ENCODE measurements around the gene OR6X1.
"Not testable (repeated sequence)": the region's sequence is repeated elsewhere in the genome, so short reads cannot be mapped to it uniquely, and the experiment has no call there.

The OR6X1 gene

DNA sequence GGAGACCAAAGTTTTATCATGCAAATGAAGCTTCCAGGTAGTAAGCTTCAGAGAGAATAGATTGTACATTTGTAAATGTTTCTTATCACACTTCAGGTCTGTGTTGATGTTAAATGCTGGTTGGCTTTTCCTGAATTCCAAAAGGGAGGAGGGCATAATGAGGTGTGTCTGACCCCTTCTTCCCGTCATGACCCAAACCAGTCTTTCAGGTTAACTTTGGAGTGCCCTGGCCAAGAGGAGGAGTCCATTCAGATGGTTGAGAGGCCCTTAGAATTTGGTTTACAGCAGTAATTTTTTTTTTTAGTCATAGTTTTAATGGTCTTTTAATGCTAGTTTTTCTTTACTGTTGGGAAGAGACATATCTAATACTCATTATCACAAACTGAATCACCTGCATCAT lies 2.5 kb downstream of the OR6X1 start:
- no peak for DNase-seq

DNA sequence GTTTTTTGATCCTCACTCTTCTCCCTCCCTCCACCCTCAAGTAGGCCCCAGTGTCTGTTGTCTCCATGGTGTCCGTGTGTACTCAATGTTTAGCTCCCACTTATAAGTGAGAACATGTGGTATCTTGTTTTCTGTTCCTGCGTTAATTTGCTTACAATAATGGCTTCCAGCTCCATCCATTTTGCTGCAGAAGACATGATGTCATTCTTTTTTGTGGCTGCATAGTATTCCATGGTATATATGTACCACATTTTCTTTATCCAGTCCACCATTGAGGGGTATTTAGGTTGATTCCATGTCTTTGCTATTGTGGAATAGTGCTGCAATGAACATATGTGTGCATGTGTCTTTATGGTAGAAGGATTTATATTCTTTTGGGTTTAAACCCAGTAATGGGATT lies 6.0 kb downstream of the OR6X1 start:
- not testable (repeated sequence) for DNase-seq

DNA sequence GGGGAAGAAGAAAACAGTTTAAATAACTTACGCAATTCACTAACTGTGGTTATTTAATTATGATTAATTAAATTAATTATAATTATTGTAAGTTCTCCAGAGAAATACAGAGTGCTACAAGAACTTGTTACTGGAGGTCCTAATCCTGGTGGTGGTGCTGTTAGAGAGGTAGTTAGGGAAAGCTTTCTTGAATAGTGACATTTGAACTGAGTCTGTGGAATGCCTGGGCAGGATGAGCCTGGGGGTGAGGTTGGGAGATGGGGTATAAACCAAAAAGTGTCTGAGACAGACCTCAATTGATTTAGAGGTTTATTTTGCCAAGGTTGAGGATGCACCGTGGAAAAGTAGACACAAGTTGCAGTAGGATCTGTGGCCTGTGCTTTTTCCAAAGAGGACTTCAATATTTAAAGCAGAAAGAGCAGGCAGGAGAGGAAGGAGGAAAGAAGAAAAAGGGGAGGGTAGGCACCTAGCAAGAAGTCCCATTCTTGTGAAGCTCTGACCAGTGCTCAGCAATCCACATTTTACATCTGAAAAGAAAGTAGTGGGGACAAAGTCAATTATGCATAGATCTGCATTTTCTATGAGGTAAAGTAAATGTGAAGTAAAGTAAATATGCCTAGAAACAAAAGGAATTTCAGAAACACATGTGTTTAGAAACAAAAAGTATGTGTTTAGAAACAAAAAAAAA lies 8.4 kb downstream of the OR6X1 start:
- DNase-seq = no peak

DNA sequence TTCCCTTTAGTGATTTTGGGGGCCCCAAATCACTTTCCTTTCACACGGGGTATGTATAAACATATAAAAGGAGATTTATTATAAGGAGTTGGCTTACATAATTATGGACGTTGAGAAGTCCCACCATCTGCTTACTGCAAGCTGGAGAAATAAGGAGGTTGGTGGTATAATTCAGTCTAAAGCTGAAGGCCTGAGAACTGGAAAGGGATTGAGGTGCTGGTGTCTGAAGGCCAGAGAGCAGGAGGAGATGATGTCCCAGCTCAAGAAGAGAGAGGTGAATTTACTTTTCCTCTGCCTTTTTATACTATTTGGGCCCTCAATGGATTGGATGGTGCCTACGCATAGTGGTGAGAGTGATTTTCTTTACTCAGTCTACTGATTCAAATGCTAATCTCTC lies 11.6 kb downstream of the OR6X1 start:
- DNase-seq = no peak

DNA sequence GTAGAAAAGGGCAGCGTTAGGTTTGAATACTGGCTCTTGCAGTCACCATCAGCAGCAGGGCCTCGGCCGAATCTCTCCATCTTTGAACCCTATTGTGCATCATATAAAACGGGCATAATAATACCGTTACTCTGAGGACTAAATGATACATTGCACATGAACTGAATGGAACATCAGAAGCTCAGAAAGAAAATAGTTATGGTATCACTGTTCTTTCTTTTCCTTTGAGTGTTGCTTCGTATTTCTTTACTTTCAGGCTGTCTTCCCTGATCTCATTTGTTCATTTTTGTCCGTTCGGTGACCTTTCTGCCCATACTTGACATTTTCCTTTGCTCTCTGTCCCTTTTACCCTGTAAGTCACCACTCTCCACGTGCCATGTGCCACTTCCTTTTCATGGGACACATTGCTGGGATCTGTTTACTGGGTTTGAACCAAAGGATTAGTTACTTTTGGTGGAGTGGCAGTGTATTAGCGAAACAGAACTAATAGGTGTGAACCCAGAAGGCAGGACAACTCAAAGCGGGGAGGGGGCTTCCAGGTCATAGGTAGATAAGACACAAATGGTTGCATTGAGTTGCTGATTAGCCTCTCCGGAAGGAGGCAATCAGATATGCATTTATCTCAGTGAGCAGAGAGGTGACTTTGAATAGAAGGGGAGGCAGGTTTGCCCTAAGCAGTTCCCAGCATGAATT lies 12.1 kb downstream of the OR6X1 start:
- DNase-seq = peak in 1 of 5 experiments; percentile 31

GRCh38 chr11:123741159-123742030 lies 12.9 kb downstream of the OR6X1 start, which contains the start of gene ZNF202:
TSS of gene ZNF202 (minus strand) at chr11:123741660. CDS start at chr11:123730888, 10,772 bp downstream.
- peak; percentile 80 to 95 (median 83) for DNase-seq

DNA sequence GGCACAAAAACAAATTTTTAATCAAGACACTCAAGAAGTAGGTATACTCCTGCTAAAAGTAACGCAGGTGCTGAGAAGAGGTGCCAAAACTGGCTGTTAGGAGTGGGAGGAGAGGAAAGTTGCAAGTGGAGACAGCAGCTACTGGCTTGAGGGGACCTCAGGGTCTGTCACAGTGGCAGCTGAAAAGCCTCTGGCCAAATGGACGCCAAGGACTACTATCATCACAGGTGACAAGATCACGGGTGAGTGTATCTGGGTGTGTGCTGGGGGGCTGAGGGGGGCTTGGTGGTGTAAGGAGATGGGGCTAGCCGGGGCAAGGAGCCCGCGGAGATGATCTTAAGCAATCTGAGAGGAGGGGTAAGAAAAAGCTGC lies 13.5 kb downstream of the OR6X1 start:
- DNase-seq = no peak

GRCh38 chr11:123738374-123738773 lies 15.9 kb downstream of the OR6X1 start:
- DNase-seq = no peak

- DNase-seq = no peak
These were observed 17.5 kb downstream of the OR6X1 start for GRCh38 chr11:123736769-123737168.

DNA sequence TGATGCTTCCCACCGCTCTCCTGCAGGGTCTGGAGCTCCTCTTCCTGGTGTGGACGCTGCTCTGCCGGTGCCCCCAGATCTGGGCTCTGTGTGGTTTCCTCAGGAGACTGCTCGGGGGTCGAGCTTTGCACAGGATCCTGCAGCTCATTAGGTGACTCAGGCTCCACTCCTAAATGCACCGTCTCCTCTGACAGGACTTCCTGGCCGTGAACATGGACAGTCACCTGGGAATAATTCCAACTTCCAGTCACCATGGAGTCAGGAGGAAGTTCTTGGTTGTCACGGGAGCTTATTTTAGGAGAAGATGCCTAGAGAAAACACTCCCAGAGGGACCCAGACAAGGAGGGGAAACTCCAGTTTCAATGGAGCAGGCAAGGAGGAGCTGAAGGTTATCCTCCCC lies 24.7 kb downstream of the OR6X1 start:
- no peak for DNase-seq

DNA sequence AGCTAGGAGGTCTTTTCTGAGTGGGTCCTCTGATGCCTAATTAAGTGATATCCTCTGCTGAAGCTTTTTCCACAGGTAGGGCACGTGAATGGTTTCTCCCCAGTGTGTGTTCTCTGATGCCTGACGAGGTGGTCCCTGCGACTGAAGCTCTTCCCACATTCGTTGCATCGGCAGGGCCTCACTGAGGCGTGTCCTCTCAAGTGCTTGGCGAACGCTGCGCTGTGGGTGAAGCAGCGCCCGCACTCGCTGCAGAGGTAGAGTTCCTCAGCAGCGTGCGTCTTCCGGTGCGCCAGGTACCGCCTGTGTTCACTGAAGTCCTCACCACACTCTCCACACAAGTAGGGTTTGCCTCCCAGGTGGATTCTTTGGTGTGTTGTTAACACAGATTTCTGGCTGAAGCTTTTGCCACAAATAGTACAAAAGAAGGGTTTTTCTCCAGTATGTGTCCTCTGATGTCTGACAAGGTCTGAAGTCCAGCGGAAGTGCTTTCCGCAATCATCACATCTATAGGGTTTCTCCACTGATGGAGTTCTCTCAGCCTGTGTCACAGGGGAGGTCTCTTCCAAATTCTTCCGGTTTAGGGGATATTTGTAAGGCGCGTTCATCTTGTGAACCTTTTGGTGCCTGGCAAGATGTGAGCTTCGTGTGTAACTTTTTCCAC lies 28.2 kb downstream of the OR6X1 start:
- DNase-seq = no peak

GRCh38 chr11:123719452-123719851 lies 34.9 kb downstream of the OR6X1 start:
- DNase-seq = no peak

GRCh38 chr11:123718469-123718868 lies 35.8 kb downstream of the OR6X1 start:
- DNase-seq = no peak

DNA sequence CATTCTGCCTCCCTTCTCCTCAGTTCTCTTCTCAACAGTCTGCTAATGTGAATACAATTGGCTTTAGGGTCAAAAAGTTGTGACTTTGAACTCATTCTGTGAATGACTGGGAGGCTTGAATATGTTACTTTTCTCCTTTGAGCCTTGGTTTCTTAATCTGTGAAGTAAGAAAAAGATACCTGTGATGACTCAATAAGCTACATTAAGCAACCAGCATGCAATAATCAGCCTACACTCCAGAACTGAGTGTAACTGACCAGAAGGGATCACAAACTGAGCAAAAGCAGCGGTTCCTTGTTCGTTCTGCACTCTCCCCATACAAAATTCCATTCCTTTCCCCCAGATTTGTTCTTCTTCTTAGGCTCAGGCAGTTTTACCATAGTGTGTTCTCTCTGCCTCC lies 36.3 kb downstream of the OR6X1 start:
- no peak for DNase-seq

GRCh38 chr11:123712627-123713026 lies 41.7 kb downstream of the OR6X1 start:
- not testable (repeated sequence) for DNase-seq

DNA sequence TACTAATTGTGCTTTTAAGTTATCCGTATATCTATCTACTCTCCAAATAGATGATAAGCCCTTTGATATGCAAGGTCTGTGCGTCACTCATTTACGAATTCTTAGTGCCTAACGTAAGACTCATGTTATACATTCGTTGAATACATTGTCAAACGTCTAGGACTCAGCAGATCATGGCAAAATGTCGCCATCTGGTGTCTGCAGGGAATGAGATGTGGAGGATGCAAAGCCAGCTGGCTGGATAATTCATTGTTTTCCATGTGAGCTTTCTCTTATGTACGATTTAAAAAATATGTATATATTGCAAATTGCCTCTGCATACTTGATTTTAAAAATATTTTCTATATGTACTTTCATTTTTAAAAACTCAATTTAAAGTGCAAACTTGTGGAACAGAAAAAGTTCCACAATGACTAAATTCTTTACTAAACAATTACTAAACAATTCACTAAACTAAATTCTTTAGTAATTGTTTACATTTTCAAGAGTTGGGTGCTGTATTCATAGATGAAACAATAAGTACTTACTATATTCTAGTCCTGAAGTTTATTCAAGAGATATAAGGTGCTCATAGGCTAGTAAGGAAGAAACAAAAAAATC lies 46.6 kb downstream of the OR6X1 start:
- DNase-seq = peak in 3 of 5 experiments; percentile 12 to 53 (median 17)

- no peak for DNase-seq
These were observed 47.1 kb downstream of the OR6X1 start for GRCh38 chr11:123707206-123707605.

DNA sequence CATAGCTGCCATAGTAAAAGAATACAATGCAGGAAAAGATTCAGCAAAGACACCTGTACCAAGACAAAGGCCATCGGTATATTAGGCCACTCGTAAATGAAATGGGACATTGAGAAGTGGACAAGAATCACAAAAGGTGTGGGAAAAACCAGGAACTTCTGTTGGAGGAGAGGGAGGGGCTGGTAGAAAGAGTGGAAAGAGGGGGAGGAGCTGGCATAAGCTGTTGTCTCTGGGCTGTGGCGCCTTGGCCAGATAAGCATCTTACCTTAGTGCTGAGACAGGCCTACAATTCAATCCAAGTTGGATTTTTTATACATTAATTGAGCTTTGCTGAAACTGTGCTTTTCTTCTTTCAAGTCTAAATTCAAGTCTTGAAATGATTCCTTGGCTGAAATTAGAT lies 50.0 kb downstream of the OR6X1 start:
- DNase-seq = no peak
